Vagina (tissue), 2 donors: ENCODE results near the gene CD46.

ENCODE experiments used
- POLR2A ChIP-seq, 2 donors: fragments of 450-650 bp; IDR thresholded peaks; one replicate each; pipeline ENCODE4 v1.6.1; 2017; ENCODE audit warnings: antibody characterized with exemption in 2 of 2, mild to moderate bottlenecking in 2 of 2, moderate library complexity in 2 of 2
- TF ChIP-seq, protein P1 (sequence below), 3 experiments: fragments of 450-650 bp in 2 of 3; fragments of 200-600 bp in 1 of 3; sonication (generic) in 1 of 3; IDR thresholded peaks; one replicate each; pipeline ENCODE4 v1.5.1; 2017 to 2019; ENCODE audit warnings: antibody characterized with exemption in 3 of 3, mild to moderate bottlenecking in 2 of 3, moderate library complexity in 2 of 3

DNA sequence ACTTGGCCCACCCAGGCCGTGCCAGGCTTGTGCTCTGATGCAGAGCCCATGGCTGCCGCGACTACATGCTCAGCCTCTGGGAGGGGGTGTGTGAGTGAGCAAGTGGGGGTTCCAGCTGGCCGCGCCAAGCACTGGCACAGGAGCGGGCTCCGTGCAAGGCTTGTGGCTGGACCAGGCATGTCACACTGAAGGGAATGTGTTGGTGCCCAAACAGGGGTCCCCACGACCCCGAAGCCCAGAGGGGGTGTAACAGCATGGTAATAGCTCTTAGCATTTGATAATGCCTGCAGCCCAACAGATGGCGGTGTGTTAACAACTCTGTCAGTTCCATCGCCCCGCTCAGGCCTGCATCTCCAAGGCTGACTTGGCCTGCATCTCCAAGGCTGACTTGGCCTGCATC lies 38.3 kb upstream of the CD46 start:
- no peak for TF ChIP-seq POLR2A (IDR thresholded peaks at IDR 0.05)
- TF ChIP-seq, protein P1, sequence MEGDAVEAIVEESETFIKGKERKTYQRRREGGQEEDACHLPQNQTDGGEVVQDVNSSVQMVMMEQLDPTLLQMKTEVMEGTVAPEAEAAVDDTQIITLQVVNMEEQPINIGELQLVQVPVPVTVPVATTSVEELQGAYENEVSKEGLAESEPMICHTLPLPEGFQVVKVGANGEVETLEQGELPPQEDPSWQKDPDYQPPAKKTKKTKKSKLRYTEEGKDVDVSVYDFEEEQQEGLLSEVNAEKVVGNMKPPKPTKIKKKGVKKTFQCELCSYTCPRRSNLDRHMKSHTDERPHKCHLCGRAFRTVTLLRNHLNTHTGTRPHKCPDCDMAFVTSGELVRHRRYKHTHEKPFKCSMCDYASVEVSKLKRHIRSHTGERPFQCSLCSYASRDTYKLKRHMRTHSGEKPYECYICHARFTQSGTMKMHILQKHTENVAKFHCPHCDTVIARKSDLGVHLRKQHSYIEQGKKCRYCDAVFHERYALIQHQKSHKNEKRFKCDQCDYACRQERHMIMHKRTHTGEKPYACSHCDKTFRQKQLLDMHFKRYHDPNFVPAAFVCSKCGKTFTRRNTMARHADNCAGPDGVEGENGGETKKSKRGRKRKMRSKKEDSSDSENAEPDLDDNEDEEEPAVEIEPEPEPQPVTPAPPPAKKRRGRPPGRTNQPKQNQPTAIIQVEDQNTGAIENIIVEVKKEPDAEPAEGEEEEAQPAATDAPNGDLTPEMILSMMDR (IDR thresholded peaks at IDR 0.05): no peak
